AG04450 (cell line): Measurements from ENCODE around the gene MDP1. TPM values are rescaled to one million over a fixed set of nuclear protein-coding genes. Genes with fewer than 3 reads are reported as not detected.

ENCODE experiments used
- CTCF ChIA-PET: fragments of 300-600, 350-600 bp; formaldehyde crosslinking; extraction: SDS; loops from one replicate; lab custom pipeline; 2022; ENCODE audit warnings: antibody characterized with exemption, inconsistent platforms; lab: Charles Lee
- POLR2A ChIA-PET: fragments of 350-600 bp; formaldehyde crosslinking; extraction: SDS; loops from one replicate; lab custom pipeline; 2021; ENCODE audit warnings: antibody characterized with exemption, inconsistent platforms; lab: Yijun Ruan, JAX
- DNase-seq: peaks from one replicate; pipeline ENCODE4 v3.0.0-alpha.2; 2011; ENCODE audit warnings: low read depth, low spot score
- H3K27ac ChIP-seq: one replicate; pipeline ENCODE4 v1.5.1; 2012; ENCODE audit warnings: low read depth, low read length, control low read depth
- H3K27me3 ChIP-seq: one replicate; pipeline ENCODE4 v1.6.0; 2012; ENCODE audit warnings: low read length; ENCODE audit not compliant: control insufficient read depth, insufficient read depth
- H3K4me3 ChIP-seq: 2 replicates; pipeline ENCODE4 v1.5.1; 2011; ENCODE audit warnings: mild to moderate bottlenecking, low read depth, low read length, control low read depth
- H3K9me3 ChIP-seq: 2 replicates; pipeline ENCODE4 v1.5.1; 2012; ENCODE audit warnings: low read length; ENCODE audit not compliant: control insufficient read depth, insufficient read depth
- CTCF ChIP-seq: IDR thresholded peaks from 2 replicates; pipeline ENCODE4 v1.5.1; 2011; ENCODE audit warnings: low read depth, low read length, control low read depth, inconsistent platforms
- polyA plus RNA-seq: library from polyadenylated mRNA; depleted of rRNA; stranded (reverse); fragments of >200 nt; gene quantifications from 2 replicates; pipeline ENCODE4 v1.2.3, GENCODE V29; 2011

Gene MDP1
- polyA plus RNA-seq, 1 experiment, result 16.1 TPM

- no peak for DNase-seq
- Histone ChIP-seq H3K9me3 (no peaks in the 10 kb centered on the region; the same call in 1 of the 2 replicates), H3K27me3 (no peaks in the 10 kb centered on the region), H3K4me3 (no peak overlapping the region), H3K27ac (no peak overlapping the region)
- ChIA-PET CTCF (interaction anchor here (0.9 to 2.6 kb wide), 2 partner anchors 25 to 111 kb away, joined by 5 to 10 read pairs; partner anchors contain the start of gene IRF9), POLR2A (interaction anchor here (0.6 to 1.0 kb wide), 2 partner anchors 10 kb away, joined by 3 read pairs; partner anchors contain the start of gene TM9SF1)
- no peak for TF ChIP-seq CTCF
These were observed 30.1 kb downstream of the MDP1 start for GRCh38 chr14:24185741-24186140.

GRCh38 chr14:24185026-24185425 lies 30.8 kb downstream of the MDP1 start:
- no peak for DNase-seq
- no peak for TF ChIP-seq CTCF
- H3K4me3 ChIP-seq, result no peak overlapping the region
- no peak overlapping the region for H3K27ac ChIP-seq
- no peaks in the 10 kb centered on the region for H3K27me3 ChIP-seq
- ChIA-PET CTCF (interaction anchor here (0.9 to 2.6 kb wide), 2 partner anchors 24 to 112 kb away, joined by 5 to 10 read pairs; partner anchors contain the start of gene IRF9), POLR2A (no interaction called here)
- H3K9me3 ChIP-seq, result no peaks in the 10 kb centered on the region; the same call in 1 of the 2 replicates

GRCh38 chr14:24184104-24184970 lies 31.5 kb downstream of the MDP1 start:
- Histone ChIP-seq H3K4me3 (no peak overlapping the region), H3K27ac (no peak overlapping the region), H3K27me3 (no peaks in the 10 kb centered on the region), H3K9me3 (no peaks in the 10 kb centered on the region; the same call in 1 of the 2 replicates)
- ChIA-PET POLR2A (no interaction called here), CTCF (interaction anchor here (2.6 kb wide), 1 partner anchor 24 kb away, joined by 10 read pairs; the partner anchor contains the start of gene IRF9)
- no peak for TF ChIP-seq CTCF
- DNase-seq, result no peak

GRCh38 chr14:24183014-24183481 lies 32.8 kb downstream of the MDP1 start:
- H3K9me3 ChIP-seq, result no peaks in the 10 kb centered on the region
- TF ChIP-seq CTCF, result no peak
- POLR2A ChIA-PET, result no interaction called here
- no peaks in the 10 kb centered on the region for H3K27me3 ChIP-seq
- DNase-seq, result no peak
- no peak overlapping the region for H3K27ac ChIP-seq
- CTCF ChIA-PET, result interaction anchor here (0.8 kb wide), 1 partner anchor 42 kb away, joined by 4 read pairs; the partner anchor contains the start of gene EMC9
- H3K4me3 ChIP-seq, result no peak overlapping the region
